ENCODE measurements around the gene ZBTB38. TPM values are rescaled to one million over a fixed set of nuclear protein-coding genes. Genes with fewer than 3 reads are reported as not detected.

The ZBTB38 gene
- total RNA-seq, 1 donor from 2014 or later, result 102 TPM

DNA sequence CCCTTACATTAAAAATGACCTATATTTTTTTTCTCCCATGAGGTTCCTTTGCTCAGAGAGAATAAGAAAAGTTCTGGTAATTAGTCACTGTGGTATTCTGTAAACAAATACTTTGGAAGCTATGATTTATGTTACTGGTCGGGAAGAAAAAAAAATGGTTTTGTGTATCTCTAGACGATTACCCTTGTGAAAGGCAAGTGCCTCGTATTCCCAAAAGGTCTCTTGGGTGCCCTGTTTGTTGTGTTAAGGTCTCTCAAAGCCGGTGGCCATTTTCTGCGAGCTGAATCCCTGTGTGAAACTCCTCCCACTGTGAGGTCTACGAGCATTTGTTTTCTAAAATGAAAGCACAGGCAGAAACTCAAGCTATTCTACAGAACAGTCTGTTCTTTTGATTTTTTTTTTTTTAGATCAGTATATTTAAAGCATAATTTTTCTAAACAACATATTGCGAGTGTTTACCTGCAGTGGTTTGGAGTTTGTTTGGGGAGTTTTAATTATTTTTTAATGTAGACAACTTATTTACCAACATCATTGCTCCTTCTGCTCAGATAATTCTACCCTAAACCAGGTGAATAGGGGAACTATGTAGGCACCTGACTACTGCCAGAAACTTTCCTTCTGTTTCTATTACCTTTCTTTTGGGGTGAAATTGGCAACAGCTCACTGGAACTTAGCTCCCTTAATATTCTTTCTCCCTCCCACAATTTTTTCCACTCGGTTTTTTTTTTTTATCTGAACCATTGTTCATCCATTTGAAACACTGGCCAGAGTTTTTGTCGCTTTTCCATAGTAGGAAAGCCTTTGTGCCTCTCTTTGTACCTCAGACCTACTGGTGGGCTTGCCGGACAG lies 44.0 kb downstream of the ZBTB38 start:
- peak; percentile 75 for DNase-seq (ENCODE audit: missing footprints)
- peak; percentile 66 for ATAC-seq

DNA sequence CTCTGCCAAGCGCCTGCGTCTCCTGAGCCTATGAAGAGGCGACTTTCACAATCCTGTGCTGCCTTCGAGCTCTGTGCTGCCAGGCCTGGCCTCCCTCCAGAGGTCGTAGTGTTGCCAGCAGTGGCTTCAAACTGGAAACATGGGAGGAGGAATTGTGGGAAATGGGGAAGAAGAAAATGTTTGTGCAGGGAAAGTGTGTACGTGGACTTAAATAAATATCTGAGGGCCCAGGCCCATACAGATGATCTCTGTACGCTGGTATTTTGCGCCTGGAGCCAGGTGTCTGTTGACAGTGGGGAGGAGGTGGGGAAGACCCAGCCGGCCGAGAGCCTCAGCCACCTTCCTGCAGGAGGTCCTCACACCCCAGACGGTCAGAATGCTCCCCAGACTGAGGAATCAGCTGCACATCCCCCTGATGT lies 44.6 kb downstream of the ZBTB38 start:
- intact Hi-C loops (cut with DNase I), result loop anchor here (2.0 kb wide), 1 partner anchor 14 kb away; no protein-coding TSS in a partner anchor
- DNase-seq (ENCODE audit: missing footprints) (peak; percentile 93), ATAC-seq (peak; percentile 84)

More for the DNA sequence above, 44.0 kb downstream of the ZBTB38 start:
- intact Hi-C loops (cut with DNase I), result loop anchor here (2.0 kb wide), 1 partner anchor 14 kb away; no protein-coding TSS in a partner anchor

DNA sequence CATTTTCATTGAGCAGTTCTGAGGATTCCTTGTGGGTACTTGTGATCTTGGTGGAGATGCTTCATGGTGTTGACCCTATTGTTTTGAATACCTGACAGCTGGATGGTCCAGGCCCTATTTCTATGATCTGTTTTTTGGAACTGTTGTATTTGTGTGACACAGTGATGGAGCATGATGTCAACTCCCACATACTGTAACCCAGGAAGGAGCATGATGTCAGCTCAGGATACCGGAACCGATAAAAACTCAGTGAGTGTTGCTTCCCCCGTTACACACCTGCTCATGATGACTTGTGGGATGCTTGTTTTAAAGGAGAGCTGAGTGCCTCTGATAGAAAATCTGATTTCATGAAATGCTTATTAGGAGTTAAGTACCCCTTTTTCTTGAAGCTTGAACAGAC lies 45.1 kb downstream of the ZBTB38 start:
- DNase-seq (ENCODE audit: missing footprints) (no peak), ATAC-seq (no peak)
- intact Hi-C loops (cut with DNase I), result loop anchor here (2.0 kb wide), 1 partner anchor 13 kb away; no protein-coding TSS in a partner anchor

- no peak for DNase-seq (ENCODE audit: missing footprints)
- intact Hi-C loops (cut with DNase I), result loop anchor here (2.0 kb wide), 1 partner anchor 13 kb away; no protein-coding TSS in a partner anchor
- ATAC-seq, result no peak
These were observed 45.7 kb downstream of the ZBTB38 start for GRCh38 chr3:141413801-141414689.

- ATAC-seq (no peak), DNase-seq (ENCODE audit: missing footprints) (no peak)
- intact Hi-C loops (cut with DNase I), result no loop called here
These were observed 46.6 kb downstream of the ZBTB38 start for GRCh38 chr3:141414800-141415462.

DNA sequence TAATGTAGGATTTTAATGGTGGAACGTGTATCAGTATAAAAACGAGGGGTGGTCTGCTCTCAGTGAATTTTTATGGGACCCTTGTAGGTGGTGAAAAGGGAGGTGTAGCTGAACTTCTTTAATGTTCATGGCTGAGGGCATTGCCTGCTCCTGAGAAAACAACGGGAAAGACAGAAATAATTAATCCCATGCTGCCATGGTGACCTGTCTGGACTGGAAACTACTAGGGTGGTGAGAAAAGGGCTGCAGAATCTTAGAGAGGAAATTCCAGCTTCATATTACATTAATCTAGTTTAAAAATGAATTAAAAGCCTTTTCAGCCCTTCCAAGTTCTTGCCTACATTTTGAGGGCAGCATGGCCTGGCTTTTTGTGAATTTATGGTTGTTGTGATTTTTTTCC lies 47.6 kb downstream of the ZBTB38 start:
- DNase-seq (ENCODE audit: missing footprints), result no peak
- ATAC-seq, result no peak
- intact Hi-C loops (cut with DNase I), result no loop called here

Other genes starting within 250 kb of the ZBTB38 start
- gene PXYLP1, start 136.7 kb upstream of the ZBTB38 start, total RNA-seq, result 13.7 TPM
- 6.4 TPM for gene RASA2, start 118.5 kb downstream of the ZBTB38 start, total RNA-seq